ENCODE measurements around the gene CXCL8. TPM values are rescaled to one million over a fixed set of nuclear protein-coding genes. Genes with fewer than 3 reads are reported as not detected.
A peak's percentile ranks its signal among the peaks of the same experiment; 100 is the strongest.

Gene CXCL8
- total and polyA plus RNA-seq, 9 of the 15 experiments (the other 6 are each of a cell fraction or from before 2014, with no cell fraction given): 1.6 to 7.7 (median 3.3) TPM

DNA sequence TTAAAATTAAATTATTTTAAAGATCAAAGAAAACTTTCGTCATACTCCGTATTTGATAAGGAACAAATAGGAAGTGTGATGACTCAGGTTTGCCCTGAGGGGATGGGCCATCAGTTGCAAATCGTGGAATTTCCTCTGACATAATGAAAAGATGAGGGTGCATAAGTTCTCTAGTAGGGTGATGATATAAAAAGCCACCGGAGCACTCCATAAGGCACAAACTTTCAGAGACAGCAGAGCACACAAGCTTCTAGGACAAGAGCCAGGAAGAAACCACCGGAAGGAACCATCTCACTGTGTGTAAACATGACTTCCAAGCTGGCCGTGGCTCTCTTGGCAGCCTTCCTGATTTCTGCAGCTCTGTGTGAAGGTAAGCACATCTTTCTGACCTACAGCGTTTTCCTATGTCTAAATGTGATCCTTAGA, at the start of gene CXCL8 (continued):
- TF ChIP-seq RBM25 (IDR thresholded peaks at IDR 0.05; ENCODE audit: low read depth, low read length, severe bottlenecking): no peak
- no peak for TF ChIP-seq KDM4B (IDR thresholded peaks at IDR 0.05; ENCODE audit: borderline replicate concordance in 2 of 2, low read depth in 1 of 2)
- TF ChIP-seq HDAC8 (tag; IDR thresholded peaks at IDR 0.05): no peak
- TF ChIP-seq, protein P1, sequence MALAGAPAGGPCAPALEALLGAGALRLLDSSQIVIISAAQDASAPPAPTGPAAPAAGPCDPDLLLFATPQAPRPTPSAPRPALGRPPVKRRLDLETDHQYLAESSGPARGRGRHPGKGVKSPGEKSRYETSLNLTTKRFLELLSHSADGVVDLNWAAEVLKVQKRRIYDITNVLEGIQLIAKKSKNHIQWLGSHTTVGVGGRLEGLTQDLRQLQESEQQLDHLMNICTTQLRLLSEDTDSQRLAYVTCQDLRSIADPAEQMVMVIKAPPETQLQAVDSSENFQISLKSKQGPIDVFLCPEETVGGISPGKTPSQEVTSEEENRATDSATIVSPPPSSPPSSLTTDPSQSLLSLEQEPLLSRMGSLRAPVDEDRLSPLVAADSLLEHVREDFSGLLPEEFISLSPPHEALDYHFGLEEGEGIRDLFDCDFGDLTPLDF (CRISPR knock-in tag; IDR thresholded peaks at IDR 0.05): no peak
- TF ChIP-seq, protein P2, sequence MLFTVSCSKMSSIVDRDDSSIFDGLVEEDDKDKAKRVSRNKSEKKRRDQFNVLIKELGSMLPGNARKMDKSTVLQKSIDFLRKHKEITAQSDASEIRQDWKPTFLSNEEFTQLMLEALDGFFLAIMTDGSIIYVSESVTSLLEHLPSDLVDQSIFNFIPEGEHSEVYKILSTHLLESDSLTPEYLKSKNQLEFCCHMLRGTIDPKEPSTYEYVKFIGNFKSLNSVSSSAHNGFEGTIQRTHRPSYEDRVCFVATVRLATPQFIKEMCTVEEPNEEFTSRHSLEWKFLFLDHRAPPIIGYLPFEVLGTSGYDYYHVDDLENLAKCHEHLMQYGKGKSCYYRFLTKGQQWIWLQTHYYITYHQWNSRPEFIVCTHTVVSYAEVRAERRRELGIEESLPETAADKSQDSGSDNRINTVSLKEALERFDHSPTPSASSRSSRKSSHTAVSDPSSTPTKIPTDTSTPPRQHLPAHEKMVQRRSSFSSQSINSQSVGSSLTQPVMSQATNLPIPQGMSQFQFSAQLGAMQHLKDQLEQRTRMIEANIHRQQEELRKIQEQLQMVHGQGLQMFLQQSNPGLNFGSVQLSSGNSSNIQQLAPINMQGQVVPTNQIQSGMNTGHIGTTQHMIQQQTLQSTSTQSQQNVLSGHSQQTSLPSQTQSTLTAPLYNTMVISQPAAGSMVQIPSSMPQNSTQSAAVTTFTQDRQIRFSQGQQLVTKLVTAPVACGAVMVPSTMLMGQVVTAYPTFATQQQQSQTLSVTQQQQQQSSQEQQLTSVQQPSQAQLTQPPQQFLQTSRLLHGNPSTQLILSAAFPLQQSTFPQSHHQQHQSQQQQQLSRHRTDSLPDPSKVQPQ (CRISPR knock-in tag; IDR thresholded peaks at IDR 0.05; ENCODE audit: borderline replicate concordance): no peak
- TF ChIP-seq, protein P3, sequence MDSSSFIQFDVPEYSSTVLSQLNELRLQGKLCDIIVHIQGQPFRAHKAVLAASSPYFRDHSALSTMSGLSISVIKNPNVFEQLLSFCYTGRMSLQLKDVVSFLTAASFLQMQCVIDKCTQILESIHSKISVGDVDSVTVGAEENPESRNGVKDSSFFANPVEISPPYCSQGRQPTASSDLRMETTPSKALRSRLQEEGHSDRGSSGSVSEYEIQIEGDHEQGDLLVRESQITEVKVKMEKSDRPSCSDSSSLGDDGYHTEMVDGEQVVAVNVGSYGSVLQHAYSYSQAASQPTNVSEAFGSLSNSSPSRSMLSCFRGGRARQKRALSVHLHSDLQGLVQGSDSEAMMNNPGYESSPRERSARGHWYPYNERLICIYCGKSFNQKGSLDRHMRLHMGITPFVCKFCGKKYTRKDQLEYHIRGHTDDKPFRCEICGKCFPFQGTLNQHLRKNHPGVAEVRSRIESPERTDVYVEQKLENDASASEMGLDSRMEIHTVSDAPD (CRISPR knock-in tag; IDR thresholded peaks at IDR 0.05): no peak
- peak; percentile 51; the same call in 1 of the 2 replicates for TF ChIP-seq SOX6 (IDR thresholded peaks at IDR 0.05)
- TF ChIP-seq ZNF408 (CRISPR knock-in tag; IDR thresholded peaks at IDR 0.05; ENCODE audit: low read depth): no peak
- TF ChIP-seq KLF16 (IDR thresholded peaks at IDR 0.05): no peak
- no peak for TF ChIP-seq HSF4 (CRISPR knock-in tag; IDR thresholded peaks at IDR 0.05; ENCODE audit: borderline replicate concordance)
- no peak for TF ChIP-seq TCF7L2 (IDR thresholded peaks at IDR 0.05; ENCODE audit: low read depth, low read length)
- no peak for TF ChIP-seq ZC3H4 (CRISPR knock-in tag; IDR thresholded peaks at IDR 0.05; ENCODE audit: borderline replicate concordance)
- peak; percentile 4 for TF ChIP-seq FOS (IDR thresholded peaks at IDR 0.05; ENCODE audit: extremely low read depth, insufficient read length)
- no peak for TF ChIP-seq HDAC2 (IDR thresholded peaks at IDR 0.05)
- TF ChIP-seq ZNF445 (CRISPR knock-in tag; IDR thresholded peaks at IDR 0.05; ENCODE audit: low read depth): no peak
- no peak for TF ChIP-seq NR3C1 (CRISPR knock-in tag; IDR thresholded peaks at IDR 0.05)
- TF ChIP-seq NELFE (IDR thresholded peaks at IDR 0.05; ENCODE audit: insufficient read depth, insufficient read length): no peak
- no peak for TF ChIP-seq TAF7 (tag; IDR thresholded peaks at IDR 0.05)
- TF ChIP-seq FOXJ3 (CRISPR knock-in tag; IDR thresholded peaks at IDR 0.05): no peak
- peak; percentile 56; the same call in 1 of the 2 replicates for TF ChIP-seq ARID1B (IDR thresholded peaks at IDR 0.05)
- no peak for TF ChIP-seq ZNF282 (CRISPR knock-in tag; IDR thresholded peaks at IDR 0.05)
- TF ChIP-seq, protein P4, sequence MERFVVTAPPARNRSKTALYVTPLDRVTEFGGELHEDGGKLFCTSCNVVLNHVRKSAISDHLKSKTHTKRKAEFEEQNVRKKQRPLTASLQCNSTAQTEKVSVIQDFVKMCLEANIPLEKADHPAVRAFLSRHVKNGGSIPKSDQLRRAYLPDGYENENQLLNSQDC (CRISPR knock-in tag; IDR thresholded peaks at IDR 0.05): no peak
- TF ChIP-seq, protein P5, sequence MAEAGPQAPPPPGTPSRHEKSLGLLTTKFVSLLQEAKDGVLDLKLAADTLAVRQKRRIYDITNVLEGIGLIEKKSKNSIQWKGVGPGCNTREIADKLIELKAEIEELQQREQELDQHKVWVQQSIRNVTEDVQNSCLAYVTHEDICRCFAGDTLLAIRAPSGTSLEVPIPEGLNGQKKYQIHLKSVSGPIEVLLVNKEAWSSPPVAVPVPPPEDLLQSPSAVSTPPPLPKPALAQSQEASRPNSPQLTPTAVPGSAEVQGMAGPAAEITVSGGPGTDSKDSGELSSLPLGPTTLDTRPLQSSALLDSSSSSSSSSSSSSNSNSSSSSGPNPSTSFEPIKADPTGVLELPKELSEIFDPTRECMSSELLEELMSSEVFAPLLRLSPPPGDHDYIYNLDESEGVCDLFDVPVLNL (CRISPR knock-in tag; IDR thresholded peaks at IDR 0.05; ENCODE audit: low read depth): no peak
- no peak for TF ChIP-seq BRF1 (IDR thresholded peaks at IDR 0.05; ENCODE audit: borderline replicate concordance, extremely low read depth, insufficient read length)
